ENCODE results near the gene MYO5A.
A peak's percentile ranks its signal among the peaks of the same experiment; 100 is the strongest.

Gene MYO5A

DNA sequence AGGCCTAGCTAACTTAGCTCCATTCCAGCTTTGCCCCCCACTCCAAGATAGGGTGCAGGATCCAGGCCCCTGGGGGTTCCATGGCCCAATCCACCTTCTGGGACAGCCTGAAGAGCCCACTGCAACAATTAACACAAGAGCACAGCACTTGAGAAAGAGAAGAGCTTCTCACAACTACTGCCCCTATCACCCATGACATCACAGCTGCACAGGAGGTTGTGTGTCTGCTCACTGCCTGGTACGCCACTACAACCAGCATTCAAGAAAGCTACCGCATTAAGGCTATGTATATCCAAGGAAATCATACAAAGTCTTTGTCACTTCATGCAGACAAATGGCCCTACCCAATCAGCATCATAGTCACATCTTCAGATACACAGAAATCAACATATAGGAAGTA lies 62.0 kb downstream of the MYO5A start:
- Histone ChIP-seq H3F3A (ENCODE audit: insufficient read depth) (no peaks in the 10 kb centered on the region), H3K36me3 (ENCODE audit: low read length) (no peaks in the 10 kb centered on the region), H3K4me2 (ENCODE audit: low read depth, low read length, poor library complexity, severe bottlenecking) (no peak overlapping the region), H3K9ac (ENCODE audit: low read length) (no peak overlapping the region), H3K27ac (ENCODE audit: low read depth, low read length) (no peak overlapping the region), H3K9me3 (ENCODE audit: insufficient read depth, low read length) (no peaks in the 10 kb centered on the region), H3K27me3 (ENCODE audit: low read length) (no peaks in the 10 kb centered on the region), H2AFZ (ENCODE audit: low read depth, low read length, severe bottlenecking) (no peak overlapping the region), H3K9me2 (replicated peaks; ENCODE audit: insufficient read depth, low read length) (no peaks in the 10 kb centered on the region), H4K20me1 (ENCODE audit: low read depth, low read length) (no peaks in the 10 kb centered on the region; the same call in 1 of the 2 replicates), H3K79me2 (ENCODE audit: insufficient read depth, low read length) (0 out of 2 replicates have a peak, but pooled peaks cover 4% of the 10 kb centered on the region), H3K4me3 (ENCODE audit: insufficient read depth, low read length, poor library complexity, severe bottlenecking) (no peak overlapping the region)
- no peak for TF ChIP-seq EZH2phosphoT487 (conservative IDR thresholded peaks at IDR 0.05; ENCODE audit: low read length)
- TF ChIP-seq, protein P1, sequence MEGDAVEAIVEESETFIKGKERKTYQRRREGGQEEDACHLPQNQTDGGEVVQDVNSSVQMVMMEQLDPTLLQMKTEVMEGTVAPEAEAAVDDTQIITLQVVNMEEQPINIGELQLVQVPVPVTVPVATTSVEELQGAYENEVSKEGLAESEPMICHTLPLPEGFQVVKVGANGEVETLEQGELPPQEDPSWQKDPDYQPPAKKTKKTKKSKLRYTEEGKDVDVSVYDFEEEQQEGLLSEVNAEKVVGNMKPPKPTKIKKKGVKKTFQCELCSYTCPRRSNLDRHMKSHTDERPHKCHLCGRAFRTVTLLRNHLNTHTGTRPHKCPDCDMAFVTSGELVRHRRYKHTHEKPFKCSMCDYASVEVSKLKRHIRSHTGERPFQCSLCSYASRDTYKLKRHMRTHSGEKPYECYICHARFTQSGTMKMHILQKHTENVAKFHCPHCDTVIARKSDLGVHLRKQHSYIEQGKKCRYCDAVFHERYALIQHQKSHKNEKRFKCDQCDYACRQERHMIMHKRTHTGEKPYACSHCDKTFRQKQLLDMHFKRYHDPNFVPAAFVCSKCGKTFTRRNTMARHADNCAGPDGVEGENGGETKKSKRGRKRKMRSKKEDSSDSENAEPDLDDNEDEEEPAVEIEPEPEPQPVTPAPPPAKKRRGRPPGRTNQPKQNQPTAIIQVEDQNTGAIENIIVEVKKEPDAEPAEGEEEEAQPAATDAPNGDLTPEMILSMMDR (IDR thresholded peaks at IDR 0.05; ENCODE audit: insufficient read depth, low read length, poor library complexity, severe bottlenecking), result no peak

DNA sequence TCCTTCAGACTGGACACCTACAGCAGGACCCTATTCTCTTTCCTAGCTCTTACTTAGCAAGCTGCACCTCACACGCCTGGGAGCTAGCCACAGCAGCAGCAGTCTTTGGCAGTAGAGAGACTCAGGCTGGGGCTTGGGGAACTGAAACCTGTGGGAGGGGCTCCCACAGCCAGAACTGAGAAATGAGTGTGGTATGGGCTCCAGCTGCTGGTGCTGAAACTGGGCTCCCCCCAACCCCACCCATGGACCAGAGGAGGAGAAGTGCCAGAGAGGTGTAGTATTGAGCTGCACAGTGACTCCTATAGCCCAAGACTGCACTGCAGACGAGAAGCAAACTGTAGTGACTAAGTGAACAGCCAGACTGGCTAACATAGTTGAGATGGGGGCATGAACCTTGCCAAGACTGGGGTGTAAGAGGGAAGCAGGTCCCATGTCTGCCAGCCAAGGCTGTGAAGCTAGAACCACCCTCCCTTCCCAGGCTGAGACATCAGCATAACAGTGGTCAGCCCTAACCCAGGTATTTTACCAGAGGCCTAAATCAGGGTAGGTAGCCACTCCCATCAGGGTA lies 62.5 kb downstream of the MYO5A start:
- Histone ChIP-seq H3K4me3 (ENCODE audit: insufficient read depth, low read length, poor library complexity, severe bottlenecking) (no peak overlapping the region), H3F3A (ENCODE audit: insufficient read depth) (no peaks in the 10 kb centered on the region), H3K9me2 (replicated peaks; ENCODE audit: insufficient read depth, low read length) (no peaks in the 10 kb centered on the region), H3K79me2 (ENCODE audit: insufficient read depth, low read length) (0 out of 2 replicates have a peak, but pooled peaks cover 4% of the 10 kb centered on the region), H3K36me3 (ENCODE audit: low read length) (no peaks in the 10 kb centered on the region), H3K27me3 (ENCODE audit: low read length) (no peaks in the 10 kb centered on the region), H3K9ac (ENCODE audit: low read length) (peak overlapping the region; percentile 30; the same call in 1 of the 2 replicates), H2AFZ (ENCODE audit: low read depth, low read length, severe bottlenecking) (no peak overlapping the region), H3K9me3 (ENCODE audit: insufficient read depth, low read length) (no peaks in the 10 kb centered on the region), H4K20me1 (ENCODE audit: low read depth, low read length) (no peaks in the 10 kb centered on the region; the same call in 1 of the 2 replicates), H3K27ac (ENCODE audit: low read depth, low read length) (no peak overlapping the region), H3K4me2 (ENCODE audit: low read depth, low read length, poor library complexity, severe bottlenecking) (peak overlapping the region; percentile 33)
- TF ChIP-seq, protein P1 (IDR thresholded peaks at IDR 0.05; ENCODE audit: insufficient read depth, low read length, poor library complexity, severe bottlenecking), result peak; percentile 31
- no peak for TF ChIP-seq EZH2phosphoT487 (conservative IDR thresholded peaks at IDR 0.05; ENCODE audit: low read length)

DNA sequence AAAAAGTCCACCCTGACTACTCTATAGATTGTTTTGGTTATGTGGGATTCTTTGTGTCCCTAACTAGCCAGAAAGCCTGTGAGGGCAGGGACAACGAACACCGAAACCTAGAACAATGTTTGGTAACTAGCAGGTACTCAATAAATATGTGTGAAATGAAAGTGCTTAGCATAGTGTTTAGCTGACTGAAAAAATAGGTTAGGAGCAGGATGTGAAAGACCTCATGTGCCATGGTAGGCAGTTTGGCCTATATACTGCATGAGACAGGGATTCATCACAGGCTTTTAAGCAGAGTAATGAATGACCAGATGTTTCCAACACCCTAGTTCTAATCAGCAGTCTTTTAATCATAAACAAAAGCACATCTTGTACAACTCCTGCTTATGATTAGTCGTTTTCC lies 64.2 kb downstream of the MYO5A start:
- TF ChIP-seq, protein P1 (IDR thresholded peaks at IDR 0.05; ENCODE audit: insufficient read depth, low read length, poor library complexity, severe bottlenecking), result no peak
- no peak for TF ChIP-seq EZH2phosphoT487 (conservative IDR thresholded peaks at IDR 0.05; ENCODE audit: low read length)
- H2AFZ ChIP-seq (ENCODE audit: low read depth, low read length, severe bottlenecking), result no peak overlapping the region

More for the DNA sequence above, 64.2 kb downstream of the MYO5A start:
- H3K4me2 ChIP-seq (ENCODE audit: low read depth, low read length, poor library complexity, severe bottlenecking), result no peak overlapping the region
- H3K27me3 ChIP-seq (ENCODE audit: low read length), result no peaks in the 10 kb centered on the region
- no peak overlapping the region for H3K27ac ChIP-seq (ENCODE audit: low read depth, low read length)
- H3K9ac ChIP-seq (ENCODE audit: low read length), result no peak overlapping the region
- no peaks in the 10 kb centered on the region; the same call in 1 of the 2 replicates for H4K20me1 ChIP-seq (ENCODE audit: low read depth, low read length)
- H3K4me3 ChIP-seq (ENCODE audit: insufficient read depth, low read length, poor library complexity, severe bottlenecking), result no peak overlapping the region
- no peaks in the 10 kb centered on the region for H3K9me2 ChIP-seq (replicated peaks; ENCODE audit: insufficient read depth, low read length)
- H3K36me3 ChIP-seq (ENCODE audit: low read length), result no peaks in the 10 kb centered on the region
- 0 out of 2 replicates have a peak, but pooled peaks cover 4% of the 10 kb centered on the region for H3K79me2 ChIP-seq (ENCODE audit: insufficient read depth, low read length)
- no peaks in the 10 kb centered on the region for H3K9me3 ChIP-seq (ENCODE audit: insufficient read depth, low read length)
- no peaks in the 10 kb centered on the region for H3F3A ChIP-seq (ENCODE audit: insufficient read depth)

Measured in SU-DHL-6 (cell line).